ENCODE data around the gene EPN3.

GRCh38 chr17:50519141-50519834 lies 13.2 kb upstream of the EPN3 start:
- TF ChIP-seq EZH2 (IDR thresholded peaks at IDR 0.05; ENCODE audit: borderline replicate concordance, low read depth, low read length, poor library complexity, severe bottlenecking): no peak
- TF ChIP-seq CTCF (conservative IDR thresholded peaks at IDR 0.05; ENCODE audit: low read depth, low read length): no peak

Measured in A673 (cell line).